IMR-90 (cell line): Measurements from ENCODE around the gene PAK4. TPM values are rescaled to one million over a fixed set of nuclear protein-coding genes. Genes with fewer than 3 reads are reported as not detected.

Source experiments
- ATAC-seq: fragments of 200-7000 bp; cut with Tn5 transposase; 2 replicates; pipeline ENCODE4 v1.9.1; 2020; ENCODE audit warnings: low read depth, mild to moderate bottlenecking, moderate library complexity
- BruUV-seq: library from RNA; stranded (reverse); fragments of 400-500 nt; replicated peaks from 2 replicates; lab custom pipeline; 2021; lab: Mats Ljungman, UMichigan
- CTCF ChIA-PET: fragments of 300-600 bp; formaldehyde crosslinking; extraction: SDS; loops from one replicate; lab custom pipeline; 2021; ENCODE audit warnings: antibody characterized with exemption; lab: Yijun Ruan, JAX
- POLR2A ChIA-PET: fragments of 300-600 bp; sonication (Branson Sonifier 250); formaldehyde crosslinking; loops from one replicate; lab custom pipeline; 2022; ENCODE audit warnings: antibody characterized with exemption; ENCODE audit not compliant: unreplicated experiment; lab: Charles Lee
- DNase-seq: peaks from one replicate; pipeline ENCODE4 v3.0.0; 2013
- H2AFZ ChIP-seq: replicated peaks from 2 replicates; pipeline ENCODE3; 2013; ENCODE audit warnings: low read length, mild to moderate bottlenecking; ENCODE audit not compliant: poor library complexity
- H2AK5ac ChIP-seq: 2 replicates; pipeline ENCODE4 v1.6.1; 2013; ENCODE audit warnings: low read depth, low read length, inconsistent platforms
- H2AK9ac ChIP-seq: replicated peaks from 2 replicates; pipeline ENCODE3; 2013; ENCODE audit warnings: mild to moderate bottlenecking, low read depth, low read length, moderate library complexity; ENCODE audit not compliant: poor library complexity
- H2BK120ac ChIP-seq: 2 replicates; pipeline ENCODE4 v1.6.1; 2013; ENCODE audit warnings: low read depth, low read length, inconsistent platforms
- H2BK15ac ChIP-seq: 3 replicates; pipeline ENCODE4 v1.6.1; 2013; ENCODE audit warnings: low read depth, low read length, inconsistent platforms
- H2BK20ac ChIP-seq: 2 replicates; pipeline ENCODE4 v1.6.1; 2013; ENCODE audit warnings: low read depth, mild to moderate bottlenecking, inconsistent platforms, low read length, moderate library complexity
- H2BK5ac ChIP-seq: 2 replicates; pipeline ENCODE4 v1.6.1; 2013; ENCODE audit warnings: mild to moderate bottlenecking, low read depth, low read length, inconsistent platforms; ENCODE audit not compliant: poor library complexity, severe bottlenecking
- H3K14ac ChIP-seq: replicated peaks from 2 replicates; pipeline ENCODE4 v1.6.1; 2013; ENCODE audit warnings: low read depth, low read length, inconsistent platforms
- H3K18ac ChIP-seq: 2 replicates; pipeline ENCODE4 v1.6.1; 2013; ENCODE audit warnings: low read depth, low read length, control low read depth
- H3K23ac ChIP-seq: 2 replicates; pipeline ENCODE4 v1.6.1; 2013; ENCODE audit warnings: low read depth, low read length, inconsistent platforms
- H3K27ac ChIP-seq: 2 replicates; pipeline ENCODE4 v1.5.1; 2013; ENCODE audit warnings: mild to moderate bottlenecking, control low read depth, low read length; ENCODE audit not compliant: insufficient read depth
- H3K27me3 ChIP-seq: 2 replicates; pipeline ENCODE4 v1.6.1; 2013; ENCODE audit warnings: low read length; ENCODE audit not compliant: control insufficient read depth, insufficient read depth
- H3K36me3 ChIP-seq: 2 replicates; pipeline ENCODE4 v1.6.1; 2013; ENCODE audit warnings: low read length, mixed read lengths; ENCODE audit not compliant: control insufficient read depth, insufficient read depth
- H3K4ac ChIP-seq: 2 replicates; pipeline ENCODE4 v1.6.1; 2013; ENCODE audit warnings: low read depth, low read length, inconsistent platforms
- H3K4me1 ChIP-seq: 2 replicates; pipeline ENCODE4 v1.6.1; 2013; ENCODE audit warnings: low read length, mixed read lengths; ENCODE audit not compliant: control insufficient read depth, insufficient read depth
- H3K4me2 ChIP-seq: 2 replicates; pipeline ENCODE4 v1.6.1; 2013; ENCODE audit warnings: low read depth, mild to moderate bottlenecking, control low read depth, low read length, moderate library complexity
- H3K4me3 ChIP-seq: 2 replicates; pipeline ENCODE4 v1.5.1; 2013; ENCODE audit warnings: low read depth, mild to moderate bottlenecking, control low read depth, low read length, moderate library complexity; ENCODE audit not compliant: insufficient read depth
- H3K56ac ChIP-seq: 2 replicates; pipeline ENCODE4 v1.6.1; 2013; ENCODE audit warnings: low read length, inconsistent platforms; ENCODE audit not compliant: insufficient read depth; ENCODE audit errors: extremely low read depth
- H3K79me1 ChIP-seq, 2 experiments: 2 replicates each; pipeline ENCODE4 v1.6.1; 2013; ENCODE audit warnings: low read length in 2 of 2, inconsistent platforms in 1 of 2, low read depth in 1 of 2
- H3K9ac ChIP-seq: 2 replicates; pipeline ENCODE4 v1.6.1; 2013; ENCODE audit warnings: low read depth, low read length, control low read depth
- H3K9me1 ChIP-seq: 2 replicates; pipeline ENCODE4 v1.6.1; 2013; ENCODE audit warnings: low read length, inconsistent platforms; ENCODE audit not compliant: insufficient read depth
- H3K9me3 ChIP-seq: 2 replicates; pipeline ENCODE4 v1.6.1; 2013; ENCODE audit warnings: low read length; ENCODE audit not compliant: control insufficient read depth, insufficient read depth
- H4K20me1 ChIP-seq: 2 replicates; pipeline ENCODE4 v1.6.1; 2013; ENCODE audit warnings: low read length, inconsistent platforms; ENCODE audit not compliant: insufficient read depth
- H4K5ac ChIP-seq: 2 replicates; pipeline ENCODE4 v1.6.1; 2013; ENCODE audit warnings: mild to moderate bottlenecking, low read depth, low read length, control low read depth
- H4K8ac ChIP-seq, 2 experiments: 2 replicates each; pipeline ENCODE4 v1.6.1; 2013; ENCODE audit warnings: low read depth in 2 of 2, low read length in 2 of 2, control low read depth in 1 of 2, inconsistent platforms in 1 of 2
- H4K91ac ChIP-seq: 2 replicates; pipeline ENCODE4 v1.6.1; 2013; ENCODE audit warnings: low read depth, low read length, inconsistent platforms; ENCODE audit not compliant: insufficient read depth
- CEBPB ChIP-seq: IDR thresholded peaks from 2 replicates; pipeline ENCODE4 v1.6.1; 2012; ENCODE audit warnings: low read depth, low read length, improper control_type of control experiment
- CHD1 ChIP-seq: IDR thresholded peaks from 2 replicates; pipeline ENCODE4 v1.6.1; 2012; ENCODE audit warnings: low read depth, low read length, improper control_type of control experiment
- MAFK ChIP-seq: IDR thresholded peaks from 2 replicates; pipeline ENCODE4 v1.6.1; 2012; ENCODE audit warnings: low read depth, low read length, improper control_type of control experiment
- POLR2A ChIP-seq: IDR thresholded peaks from 2 replicates; pipeline ENCODE4 v1.6.1; 2012; ENCODE audit warnings: mild to moderate bottlenecking, low read depth, low read length
- RAD21 ChIP-seq: IDR thresholded peaks from 2 replicates; pipeline ENCODE4 v1.6.1; 2012; ENCODE audit warnings: low read length, improper control_type of control experiment
- SMC3 ChIP-seq: fragments of 150-350 bp; IDR thresholded peaks from 2 replicates; pipeline ENCODE4 v1.6.1; 2016; ENCODE audit warnings: low read depth, mild to moderate bottlenecking, antibody characterized with exemption, low read length, moderate library complexity
- WGBS, 2 experiments: methylation state at CpG; one replicate each; pipeline versions ENCODE4 v1.1.5 to v1.1.7; 2013; ENCODE audit warnings: missing lambda C conversion rate in 2 of 2; ENCODE audit not compliant: insufficient read length in 1 of 2; ENCODE audit errors: extremely low coverage in 2 of 2; 5-methylcytosine and 5-hydroxymethylcytosine counted together
- dilution Hi-C: fragments of 300-500 bp; cut with HindIII; formaldehyde crosslinking; loops from one replicate; pipeline ENCODE4 v1.14.3; 2018; ENCODE audit warnings: low sequenced_read_pairs; ENCODE audit not compliant: unreplicated experiment
- in situ Hi-C: fragments of 300-500 bp; cut with MboI; formaldehyde crosslinking; loops from 3 replicates; pipeline ENCODE4 v1.14.3; 2019; ENCODE audit warnings: low sequenced_read_pairs, inconsistent platforms, mixed read lengths
- intact Hi-C: fragments of 100-400 bp; cut with micrococcal nuclease; formaldehyde crosslinking; loops from 2 replicates; pipeline ENCODE4 v1.10.0; 2022
- polyA plus RNA-seq, 3 experiments: library from polyadenylated mRNA; depleted of rRNA; stranded (reverse); fragments of >200 nt; gene quantifications; 2 replicates each; pipeline ENCODE4 v1.2.3, GENCODE V29; 2012; ENCODE audit warnings: low replicate concordance in 1 of 3
- total RNA-seq: library from RNA; depleted of rRNA; stranded (reverse); fragments of >200 nt; gene quantifications from 2 replicates; pipeline ENCODE4 v1.2.3, GENCODE V29; 2012
- TF ChIP-seq, protein P1 (sequence below): conservative IDR thresholded peaks from 2 replicates; pipeline ENCODE4 v1.5.1; 2012; ENCODE audit warnings: mild to moderate bottlenecking, low read depth, low read length, improper control_type of control experiment

Gene PAK4
- total and polyA plus RNA-seq, 2 of the 4 experiments (the other 2 are of a cell fraction) = 2.0 to 27.2 TPM

DNA sequence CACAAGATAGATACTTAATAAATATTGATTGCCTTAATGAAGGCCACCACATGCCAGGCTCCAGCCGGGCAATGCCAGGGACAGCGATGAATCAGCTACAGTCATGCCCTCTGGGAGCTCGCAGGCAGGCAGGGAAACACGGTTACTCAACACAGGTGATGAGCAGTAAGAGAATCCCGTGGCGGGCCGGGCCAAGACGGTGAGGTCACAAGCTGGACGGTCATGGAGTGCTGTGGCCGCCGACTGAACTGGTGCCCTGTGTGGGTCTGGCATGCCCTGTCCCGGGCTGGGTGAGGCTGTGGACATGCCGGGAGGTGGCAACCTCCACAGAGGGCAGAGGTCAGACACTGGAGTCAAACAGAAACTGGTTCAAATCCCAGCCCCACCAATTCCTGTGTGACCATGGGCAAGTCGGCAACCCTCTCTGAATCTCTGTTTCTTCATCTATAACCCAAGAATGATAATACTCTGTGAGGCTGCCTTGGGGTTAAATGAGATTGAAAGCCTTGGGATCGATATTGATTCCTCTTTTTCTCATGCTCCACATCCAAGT is 13.2 kb upstream of the PAK4 start:
- BruUV-seq = no TSS peak
- H3K79me1 ChIP-seq = no peaks in the 10 kb centered on the region
- dilution Hi-C loops = no loop called here

More for the DNA sequence above, 13.2 kb upstream of the PAK4 start:
- Histone ChIP-seq H3K4ac (no peak overlapping the region), H3K27me3 (peaks cover 19% of the 10 kb centered on the region), H3K56ac (no peak overlapping the region), H3K23ac (no peak overlapping the region), H3K9me1 (no peaks in the 10 kb centered on the region), H4K91ac (no peak overlapping the region), H3K14ac (no peak overlapping the region), H4K5ac (no peak overlapping the region), H3K9ac (no peak overlapping the region), H2BK120ac (no peak overlapping the region), H4K8ac (no peak overlapping the region), H2AFZ (peak overlapping the region; percentile 13), H3K9me3 (no peaks in the 10 kb centered on the region), H2BK15ac (no peak overlapping the region), H3K18ac (no peak overlapping the region), H2BK20ac (no peak overlapping the region), H3K4me3 (no peak overlapping the region), H3K36me3 (no peaks in the 10 kb centered on the region), H3K4me1 (no peaks in the 10 kb centered on the region), H3K27ac (no peak overlapping the region), H4K20me1 (no peaks in the 10 kb centered on the region), H2AK5ac (no peak overlapping the region), H2AK9ac (no peak overlapping the region), H2BK5ac (no peak overlapping the region), H3K4me2 (no peak overlapping the region)
- intact Hi-C loops (no loop called here), in situ Hi-C loops (no loop called here)
- ChIA-PET POLR2A (no interaction called here), CTCF (no interaction called here)
- WGBS, 2 experiments = 73% methylated on average over 3 of the region's 15 CpGs; no CpG with 5 or more reads in 1 of the 2 experiments
- TF ChIP-seq POLR2A (no peak), CEBPB (no peak), MAFK (no peak), CHD1 (no peak), SMC3 (no peak), RAD21 (no peak)
- TF ChIP-seq, protein P1, sequence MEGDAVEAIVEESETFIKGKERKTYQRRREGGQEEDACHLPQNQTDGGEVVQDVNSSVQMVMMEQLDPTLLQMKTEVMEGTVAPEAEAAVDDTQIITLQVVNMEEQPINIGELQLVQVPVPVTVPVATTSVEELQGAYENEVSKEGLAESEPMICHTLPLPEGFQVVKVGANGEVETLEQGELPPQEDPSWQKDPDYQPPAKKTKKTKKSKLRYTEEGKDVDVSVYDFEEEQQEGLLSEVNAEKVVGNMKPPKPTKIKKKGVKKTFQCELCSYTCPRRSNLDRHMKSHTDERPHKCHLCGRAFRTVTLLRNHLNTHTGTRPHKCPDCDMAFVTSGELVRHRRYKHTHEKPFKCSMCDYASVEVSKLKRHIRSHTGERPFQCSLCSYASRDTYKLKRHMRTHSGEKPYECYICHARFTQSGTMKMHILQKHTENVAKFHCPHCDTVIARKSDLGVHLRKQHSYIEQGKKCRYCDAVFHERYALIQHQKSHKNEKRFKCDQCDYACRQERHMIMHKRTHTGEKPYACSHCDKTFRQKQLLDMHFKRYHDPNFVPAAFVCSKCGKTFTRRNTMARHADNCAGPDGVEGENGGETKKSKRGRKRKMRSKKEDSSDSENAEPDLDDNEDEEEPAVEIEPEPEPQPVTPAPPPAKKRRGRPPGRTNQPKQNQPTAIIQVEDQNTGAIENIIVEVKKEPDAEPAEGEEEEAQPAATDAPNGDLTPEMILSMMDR = no peak
- no peak for ATAC-seq
- no peak for DNase-seq
